Cardiac septum (tissue), 1 donor: ENCODE measurements around the gene RPL3. TPM values are rescaled to one million over a fixed set of nuclear protein-coding genes. Genes with fewer than 3 reads are reported as not detected.

Experiments
- DNase-seq: peaks from one replicate; pipeline ENCODE4 v3.0.0-alpha.2; 2020; ENCODE audit warnings: low spot score
- intact Hi-C: fragments of 100-400 bp; cut with DNase I; formaldehyde crosslinking; loops from one replicate; pipeline ENCODE4 v1.14.0; 2022
- total RNA-seq: library from RNA; stranded (reverse); fragmentation: NEBNext Ultra II Directional; extraction: Animal tissue kit (Norgen Biotek cat#: 25700); gene quantifications from one replicate; pipeline ENCODE4 v1.2.1, GENCODE V29; 2021
- donor health status: DM: no; HTN: no; CAD: no.

RPL3 gene
- total RNA-seq, 1 donor from 2014 or later: 317 TPM

- intact Hi-C loops: no loop called here
These were observed 29.3 kb downstream of the RPL3 start for GRCh38 chr22:39289975-39290720.

GRCh38 chr22:39289533-39289932 lies 29.9 kb downstream of the RPL3 start:
- no peak for DNase-seq
- intact Hi-C loops: no loop called here

More at GRCh38 chr22:39289975-39290720, 29.3 kb downstream of the RPL3 start:
- no peak for DNase-seq

- intact Hi-C loops: no loop called here
- DNase-seq: no peak
These were observed 31.1 kb downstream of the RPL3 start for GRCh38 chr22:39288135-39288898.

- intact Hi-C loops: no loop called here
- DNase-seq: no peak
These were observed 32.2 kb downstream of the RPL3 start for GRCh38 chr22:39287076-39287725.

- DNase-seq: no peak
- intact Hi-C loops: no loop called here
These were observed 34.4 kb downstream of the RPL3 start for GRCh38 chr22:39284983-39285382.

- intact Hi-C loops: no loop called here
- no peak for DNase-seq
These were observed 35.1 kb downstream of the RPL3 start for GRCh38 chr22:39284142-39284980.

GRCh38 chr22:39283322-39284141 lies 35.9 kb downstream of the RPL3 start:
- no peak for DNase-seq
- intact Hi-C loops: loop anchor here (2.0 kb wide), 1 partner anchor 41 kb away; no protein-coding TSS in a partner anchor

- no peak for DNase-seq
- intact Hi-C loops: loop anchor here (2.0 kb wide), 1 partner anchor 40 kb away; no protein-coding TSS in a partner anchor
These were observed 36.6 kb downstream of the RPL3 start for GRCh38 chr22:39282645-39283321.

GRCh38 chr22:39281126-39281525 lies 38.3 kb downstream of the RPL3 start:
- no peak for DNase-seq
- intact Hi-C loops: no loop called here

GRCh38 chr22:39280250-39280649 lies 39.2 kb downstream of the RPL3 start:
- intact Hi-C loops: no loop called here
- DNase-seq: no peak

- DNase-seq: no peak
- intact Hi-C loops: no loop called here
These were observed 40.1 kb downstream of the RPL3 start for GRCh38 chr22:39279170-39279850.

GRCh38 chr22:39278040-39278439 lies 41.4 kb downstream of the RPL3 start:
- intact Hi-C loops: no loop called here
- DNase-seq: no peak

- no peak for DNase-seq
- intact Hi-C loops: no loop called here
These were observed 42.2 kb downstream of the RPL3 start for GRCh38 chr22:39277142-39277607.

GRCh38 chr22:39276440-39277141 lies 42.8 kb downstream of the RPL3 start:
- no peak for DNase-seq
- intact Hi-C loops: no loop called here

GRCh38 chr22:39275814-39276439 lies 43.5 kb downstream of the RPL3 start:
- intact Hi-C loops: no loop called here
- no peak for DNase-seq
